Muscle layer of duodenum (tissue), 2 donors: Measurements from ENCODE around the gene NID2.

Experiments used
- H3K27ac ChIP-seq: one replicate; pipeline ENCODE4 v1.7.0; 2013; ENCODE audit warnings: mild to moderate bottlenecking, low read length
- H3K27me3 ChIP-seq: one replicate; pipeline ENCODE4 v1.7.0; 2013; ENCODE audit warnings: low read depth, mild to moderate bottlenecking, control low read depth, low read length
- H3K36me3 ChIP-seq, 2 donors: one replicate each; pipeline ENCODE4 v1.7.0; 2013; ENCODE audit warnings: low read length in 2 of 2, control low read depth in 1 of 2, mild to moderate bottlenecking in 1 of 2; ENCODE audit not compliant: insufficient read depth in 2 of 2, control insufficient read depth in 1 of 2
- H3K4me1 ChIP-seq, 2 donors: one replicate each; pipeline ENCODE4 v1.7.0; 2013; ENCODE audit warnings: low read length in 2 of 2, mild to moderate bottlenecking in 2 of 2, control low read depth in 1 of 2, moderate library complexity in 1 of 2; ENCODE audit not compliant: insufficient read depth in 2 of 2, control insufficient read depth in 1 of 2
- H3K4me3 ChIP-seq, 2 donors: one replicate each; pipeline ENCODE4 v1.7.0; 2013; ENCODE audit warnings: low read length in 2 of 2, low read depth in 1 of 2, mild to moderate bottlenecking in 1 of 2
- H3K9me3 ChIP-seq, 2 donors: one replicate each; pipeline ENCODE4 v1.7.0; 2013; ENCODE audit warnings: low read length in 2 of 2, control low read depth in 1 of 2, mild to moderate bottlenecking in 1 of 2; ENCODE audit not compliant: control insufficient read depth in 1 of 2
- donor health status: healthy.

The NID2 gene

DNA sequence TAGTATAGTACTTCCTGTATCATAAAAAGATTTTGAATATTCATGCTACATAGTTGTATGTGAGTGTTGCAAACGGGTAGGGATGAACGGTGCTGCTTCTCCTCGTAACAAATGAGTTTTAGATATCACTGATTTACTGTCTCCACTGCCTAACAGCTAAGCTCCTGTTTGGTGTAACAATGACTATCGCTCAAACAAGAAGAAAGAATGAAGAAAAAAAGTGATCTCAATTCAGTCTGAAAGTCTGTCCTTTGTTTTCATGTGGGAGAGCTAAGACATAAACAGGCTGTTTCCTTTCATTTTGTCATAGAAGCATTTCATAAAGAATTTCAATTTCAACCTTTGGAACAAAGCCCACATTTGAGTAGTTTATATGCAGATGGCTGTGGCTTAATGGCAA, 105.6 kb downstream of the NID2 start:
- Histone ChIP-seq H3K9me3 (peaks cover 0 to 13% of the 10 kb centered on the region in 2 donors), H3K36me3 (peaks cover 6 to 13% of the 10 kb centered on the region in 2 donors), H3K4me3 (peak overlapping the region; percentile 34 to 41), H3K27me3 (no peaks in the 10 kb centered on the region), H3K4me1 (peaks cover 3 to 19% of the 10 kb centered on the region in 2 donors), H3K27ac (no peak overlapping the region)

DNA sequence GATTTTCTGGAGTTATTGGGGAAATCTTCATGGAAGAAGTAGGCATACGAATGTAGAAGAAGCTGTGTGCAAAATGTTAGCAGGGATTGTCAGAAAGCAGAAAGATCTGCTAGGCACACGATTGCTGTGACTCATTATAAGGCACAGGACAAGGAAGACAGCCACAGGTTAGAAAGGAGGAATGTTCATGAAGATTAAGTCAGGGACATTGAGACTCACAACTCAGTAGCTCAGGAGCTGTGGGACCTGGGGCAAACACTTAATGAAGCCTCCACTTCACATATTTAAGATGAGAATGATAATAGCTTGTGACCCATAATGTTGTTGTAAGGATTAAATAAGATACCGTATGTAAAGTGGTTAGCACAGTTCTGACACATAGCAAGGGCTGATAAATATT, 106.1 kb downstream of the NID2 start:
- Histone ChIP-seq H3K27me3 (no peaks in the 10 kb centered on the region), H3K4me1 (peaks cover 3 to 19% of the 10 kb centered on the region in 2 donors), H3K36me3 (peaks cover 7 to 18% of the 10 kb centered on the region in 2 donors), H3K9me3 (peaks cover 0 to 18% of the 10 kb centered on the region in 2 donors), H3K4me3 (peak overlapping the region in 1 of 2 donors; percentile 41), H3K27ac (no peak overlapping the region)

DNA sequence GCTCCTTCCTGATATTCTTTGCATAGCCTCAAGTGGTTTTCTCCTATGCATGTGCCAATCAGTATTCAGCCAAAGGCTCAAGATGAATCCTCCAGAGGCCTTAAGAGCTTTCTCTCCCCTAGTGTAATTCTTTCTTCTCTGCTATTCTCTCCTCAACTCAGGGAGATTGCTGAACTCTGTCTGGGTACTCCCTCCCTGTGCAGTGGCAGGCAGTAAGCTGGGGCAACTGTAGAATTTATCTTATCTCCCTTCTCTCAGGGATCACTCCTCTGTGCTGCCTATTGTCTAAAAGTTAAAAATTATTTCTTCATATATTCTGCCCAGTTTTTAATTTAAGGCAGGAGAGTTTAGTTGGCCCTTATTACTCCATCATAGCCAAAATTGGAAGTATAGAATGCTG, 108.0 kb downstream of the NID2 start:
- Histone ChIP-seq H3K9me3 (peaks cover 0 to 18% of the 10 kb centered on the region in 2 donors), H3K27ac (no peak overlapping the region), H3K27me3 (no peaks in the 10 kb centered on the region), H3K36me3 (peaks cover 7 to 18% of the 10 kb centered on the region in 2 donors), H3K4me3 (no peak overlapping the region), H3K4me1 (peaks cover 3 to 19% of the 10 kb centered on the region in 2 donors)

DNA sequence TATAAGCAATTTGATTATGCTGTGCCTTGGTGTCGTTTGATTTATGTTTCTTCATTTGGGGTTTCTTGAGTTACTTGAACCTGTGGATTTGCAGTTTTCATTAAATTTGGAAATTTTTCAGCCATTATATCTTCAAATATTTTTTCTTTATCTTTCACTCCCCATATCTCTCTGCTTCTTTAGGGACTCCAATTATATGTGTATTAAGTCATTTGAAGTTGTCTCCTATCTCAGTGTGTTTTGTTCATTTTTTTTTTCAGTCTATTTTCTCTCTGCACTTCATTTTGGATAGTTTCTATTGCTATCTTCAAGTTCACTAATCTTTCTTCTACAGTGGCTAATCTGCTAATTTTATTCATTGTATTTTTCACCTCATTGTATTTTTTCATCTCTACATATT, 108.9 kb downstream of the NID2 start:
- Histone ChIP-seq H3K4me3 (no peak overlapping the region), H3K36me3 (peaks cover 7 to 18% of the 10 kb centered on the region in 2 donors), H3K9me3 (peaks cover 0 to 18% of the 10 kb centered on the region in 2 donors), H3K4me1 (peaks cover 3 to 19% of the 10 kb centered on the region in 2 donors), H3K27me3 (no peaks in the 10 kb centered on the region), H3K27ac (no peak overlapping the region)

DNA sequence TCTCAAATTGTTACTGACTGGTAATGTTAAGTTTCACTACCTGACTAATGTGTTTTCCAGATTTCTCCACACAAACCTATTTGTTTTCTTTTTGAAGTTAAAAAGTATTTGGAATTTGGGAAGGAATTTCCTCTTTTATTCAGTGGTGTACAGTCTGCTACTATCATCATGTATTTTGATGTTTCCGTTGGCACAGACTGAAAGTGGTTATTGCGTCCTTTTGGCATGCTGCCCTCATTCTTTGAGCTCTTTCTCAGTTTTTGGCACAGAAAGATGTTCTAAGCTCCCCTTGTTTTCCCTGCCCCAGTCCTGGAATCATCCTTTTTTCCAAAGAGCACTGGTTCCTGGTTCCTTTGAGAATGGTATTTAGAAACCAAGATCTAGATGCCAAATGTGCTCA, 110.9 kb downstream of the NID2 start:
- Histone ChIP-seq H3K9me3 (peaks cover 0 to 18% of the 10 kb centered on the region in 2 donors), H3K27me3 (no peaks in the 10 kb centered on the region), H3K36me3 (peaks cover 7 to 27% of the 10 kb centered on the region in 2 donors)

More for the DNA sequence above, 110.9 kb downstream of the NID2 start:
- H3K27ac ChIP-seq = no peak overlapping the region
- H3K4me3 ChIP-seq = no peak overlapping the region
- peaks cover 0 to 9% of the 10 kb centered on the region in 2 donors for H3K4me1 ChIP-seq
